ENCODE measurements around the gene RGS6. TPM values are rescaled to one million over a fixed set of nuclear protein-coding genes. Genes with fewer than 3 reads are reported as not detected.

RGS6 gene
- total RNA-seq, 1 donor from 2014 or later = 5.1 TPM

DNA sequence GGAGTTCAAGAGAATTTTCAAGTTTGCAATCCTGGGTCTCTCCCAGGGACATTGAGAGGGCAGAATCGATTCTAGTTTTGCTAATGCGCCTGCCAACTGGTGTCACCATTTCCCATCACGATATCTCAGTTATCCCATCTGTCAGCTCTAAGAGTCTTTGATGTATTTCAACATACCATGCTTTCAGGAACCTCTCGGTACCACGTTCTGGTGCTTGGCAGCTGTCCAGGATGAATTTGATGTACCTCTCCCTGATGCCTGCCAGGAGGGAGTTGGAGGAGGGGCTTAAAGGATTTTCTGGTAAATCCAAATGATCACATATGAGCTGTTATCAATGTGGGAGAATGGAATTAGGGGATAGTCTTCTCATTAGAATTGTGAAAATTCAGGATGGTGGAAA lies 332.5 kb downstream of the RGS6 start:
- Mint-ChIP-seq H3K27ac (no peak overlapping the region), H3K9me3 (ENCODE audit: low read depth) (no peaks in the 10 kb centered on the region), H3K36me3 (ENCODE audit: insufficient read depth) (no peaks in the 10 kb centered on the region), H3K4me3 (ENCODE audit: low read depth) (no peak overlapping the region), H3K4me1 (ENCODE audit: low read depth) (no peaks in the 10 kb centered on the region), H3K27me3 (peaks cover 6% of the 10 kb centered on the region)
- TF ChIP-seq, protein P1, sequence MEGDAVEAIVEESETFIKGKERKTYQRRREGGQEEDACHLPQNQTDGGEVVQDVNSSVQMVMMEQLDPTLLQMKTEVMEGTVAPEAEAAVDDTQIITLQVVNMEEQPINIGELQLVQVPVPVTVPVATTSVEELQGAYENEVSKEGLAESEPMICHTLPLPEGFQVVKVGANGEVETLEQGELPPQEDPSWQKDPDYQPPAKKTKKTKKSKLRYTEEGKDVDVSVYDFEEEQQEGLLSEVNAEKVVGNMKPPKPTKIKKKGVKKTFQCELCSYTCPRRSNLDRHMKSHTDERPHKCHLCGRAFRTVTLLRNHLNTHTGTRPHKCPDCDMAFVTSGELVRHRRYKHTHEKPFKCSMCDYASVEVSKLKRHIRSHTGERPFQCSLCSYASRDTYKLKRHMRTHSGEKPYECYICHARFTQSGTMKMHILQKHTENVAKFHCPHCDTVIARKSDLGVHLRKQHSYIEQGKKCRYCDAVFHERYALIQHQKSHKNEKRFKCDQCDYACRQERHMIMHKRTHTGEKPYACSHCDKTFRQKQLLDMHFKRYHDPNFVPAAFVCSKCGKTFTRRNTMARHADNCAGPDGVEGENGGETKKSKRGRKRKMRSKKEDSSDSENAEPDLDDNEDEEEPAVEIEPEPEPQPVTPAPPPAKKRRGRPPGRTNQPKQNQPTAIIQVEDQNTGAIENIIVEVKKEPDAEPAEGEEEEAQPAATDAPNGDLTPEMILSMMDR (IDR thresholded peaks at IDR 0.05; ENCODE audit: unreplicated experiment) = no peak
- DNase-seq (ENCODE audit: low spot score, unreplicated experiment) = no peak

DNA sequence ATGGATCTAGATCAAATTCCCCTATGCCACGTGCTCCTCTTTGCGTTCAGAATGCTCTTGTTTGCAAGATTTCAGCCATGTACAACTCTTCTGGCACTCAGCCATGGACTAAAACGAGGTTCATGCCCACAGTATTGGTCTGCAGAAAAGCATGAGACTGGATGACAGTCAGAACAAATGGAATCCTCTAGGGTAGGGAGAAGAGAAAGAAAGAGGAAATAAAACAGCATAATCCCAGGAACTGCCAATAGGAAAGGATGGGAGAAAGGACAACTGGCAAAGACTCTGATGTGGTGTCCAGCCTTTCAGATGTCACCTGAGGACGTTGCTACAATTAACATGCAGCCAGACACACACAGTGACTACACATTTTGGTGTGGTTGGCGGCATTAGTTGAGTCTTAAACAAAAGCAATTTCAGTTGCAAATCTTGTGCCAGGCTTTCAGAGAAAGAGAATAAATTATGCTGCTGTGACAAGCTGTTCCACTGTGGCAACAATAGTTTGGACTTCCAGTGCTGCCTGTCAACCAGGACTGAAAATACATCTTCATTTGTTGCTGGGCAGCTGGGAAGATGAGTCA lies 338.0 kb downstream of the RGS6 start:
- DNase-seq (ENCODE audit: low spot score, unreplicated experiment) = no peak
- Mint-ChIP-seq H3K9me3 (ENCODE audit: low read depth) (peaks cover 2% of the 10 kb centered on the region), H3K27ac (no peak overlapping the region), H3K27me3 (peaks cover 8% of the 10 kb centered on the region), H3K36me3 (ENCODE audit: insufficient read depth) (no peaks in the 10 kb centered on the region), H3K4me1 (ENCODE audit: low read depth) (peaks cover 3% of the 10 kb centered on the region), H3K4me3 (ENCODE audit: low read depth) (no peak overlapping the region)
- TF ChIP-seq, protein P1 (IDR thresholded peaks at IDR 0.05; ENCODE audit: unreplicated experiment) = no peak

DNA sequence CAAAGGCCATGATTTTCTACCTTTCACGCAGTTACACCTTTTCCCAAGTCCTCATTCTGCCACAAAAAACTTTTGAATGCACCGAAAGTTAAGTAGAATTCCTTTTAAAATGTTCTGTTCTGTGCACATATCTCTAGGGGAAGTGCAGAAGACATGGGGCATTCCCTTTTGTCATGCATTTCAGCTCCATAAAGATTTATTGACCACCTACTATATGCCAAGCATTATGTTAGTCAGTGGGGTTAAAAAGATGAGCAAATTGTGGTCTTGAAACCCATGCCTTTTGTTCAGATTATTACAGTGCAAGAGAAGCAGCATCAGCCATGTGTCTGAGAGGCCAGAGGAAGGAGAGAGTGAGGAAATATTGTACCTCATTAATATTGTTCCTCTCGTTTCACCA lies 338.5 kb downstream of the RGS6 start:
- H3K36me3 Mint-ChIP-seq (ENCODE audit: insufficient read depth) = no peaks in the 10 kb centered on the region
- H3K4me3 Mint-ChIP-seq (ENCODE audit: low read depth) = no peak overlapping the region
- TF ChIP-seq, protein P1 (IDR thresholded peaks at IDR 0.05; ENCODE audit: unreplicated experiment) = no peak
- H3K9me3 Mint-ChIP-seq (ENCODE audit: low read depth) = peaks cover 2% of the 10 kb centered on the region
- no peak for DNase-seq (ENCODE audit: low spot score, unreplicated experiment)
- H3K27me3 Mint-ChIP-seq = peaks cover 4% of the 10 kb centered on the region
- no peak overlapping the region for H3K27ac Mint-ChIP-seq
- peaks cover 3% of the 10 kb centered on the region for H3K4me1 Mint-ChIP-seq (ENCODE audit: low read depth)

DNA sequence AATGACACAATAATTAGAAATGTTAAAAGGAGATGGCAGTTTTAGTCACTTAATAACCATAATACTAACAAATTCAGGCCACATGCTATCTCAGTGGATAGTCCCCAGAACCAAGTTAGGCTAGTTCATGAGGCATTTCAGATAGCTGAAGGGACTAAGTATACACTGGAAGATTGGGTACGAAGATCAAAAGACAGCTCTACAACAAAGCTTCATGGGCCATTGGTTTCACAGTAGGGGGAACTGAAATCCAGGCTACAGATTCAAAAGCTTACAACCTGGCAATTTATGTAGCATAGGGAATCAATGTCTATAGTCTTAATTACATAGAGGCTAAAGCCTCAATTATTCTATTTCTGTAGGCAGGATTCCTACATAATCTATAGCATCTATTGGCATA lies 343.0 kb downstream of the RGS6 start:
- H3K36me3 Mint-ChIP-seq (ENCODE audit: insufficient read depth) = no peaks in the 10 kb centered on the region

DNA sequence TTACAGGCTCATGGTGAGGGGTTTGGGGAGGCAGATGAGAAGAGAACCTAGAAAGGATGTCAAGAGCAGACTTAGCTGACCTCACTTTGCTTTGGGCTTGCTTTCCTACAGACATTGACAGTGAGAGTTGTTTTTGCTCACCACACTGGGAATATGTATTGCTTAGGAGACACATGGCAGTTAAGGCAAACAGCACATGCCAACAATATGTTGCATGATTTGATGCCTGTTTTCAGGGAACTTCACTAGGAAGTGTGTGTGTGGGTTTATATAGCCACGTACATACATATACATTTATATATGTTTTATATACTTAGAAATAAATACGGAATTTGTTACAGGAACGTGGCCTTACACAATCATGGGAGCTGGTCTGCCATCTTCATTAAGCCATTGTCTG lies 346.1 kb downstream of the RGS6 start:
- Mint-ChIP-seq H3K9me3 (ENCODE audit: low read depth) (no peaks in the 10 kb centered on the region), H3K4me3 (ENCODE audit: low read depth) (no peak overlapping the region), H3K36me3 (ENCODE audit: insufficient read depth) (no peaks in the 10 kb centered on the region), H3K4me1 (ENCODE audit: low read depth) (peaks cover 3% of the 10 kb centered on the region), H3K27me3 (no peaks in the 10 kb centered on the region), H3K27ac (no peak overlapping the region)
- TF ChIP-seq, protein P1 (IDR thresholded peaks at IDR 0.05; ENCODE audit: unreplicated experiment) = no peak
- no peak for DNase-seq (ENCODE audit: low spot score, unreplicated experiment)

More for the DNA sequence above, 343.0 kb downstream of the RGS6 start:
- no peaks in the 10 kb centered on the region for H3K27me3 Mint-ChIP-seq
- peaks cover 2% of the 10 kb centered on the region for H3K9me3 Mint-ChIP-seq (ENCODE audit: low read depth)
- H3K4me3 Mint-ChIP-seq (ENCODE audit: low read depth) = no peak overlapping the region
- TF ChIP-seq, protein P1 (IDR thresholded peaks at IDR 0.05; ENCODE audit: unreplicated experiment) = no peak
- no peak for DNase-seq (ENCODE audit: low spot score, unreplicated experiment)
- H3K27ac Mint-ChIP-seq = no peak overlapping the region
- peaks cover 3% of the 10 kb centered on the region for H3K4me1 Mint-ChIP-seq (ENCODE audit: low read depth)

Data from progenitor cell of endocrine pancreas (in vitro differentiated cells).